Neural progenitor cell (in vitro differentiated cells): Measurements from ENCODE around the gene RAD51B.

Experiments used
- EZH2 ChIP-seq: fragments of 200-600 bp; sonication (generic); IDR thresholded peaks from 2 replicates; pipeline ENCODE4 v1.6.1; 2017; ENCODE audit warnings: antibody characterized with exemption, mild to moderate bottlenecking, moderate library complexity
- TF ChIP-seq, protein P1 (sequence below): fragments of 200-600 bp; sonication (generic); IDR thresholded peaks from 2 replicates; pipeline ENCODE4 v1.5.1; 2017; ENCODE audit warnings: antibody characterized with exemption, mild to moderate bottlenecking

DNA sequence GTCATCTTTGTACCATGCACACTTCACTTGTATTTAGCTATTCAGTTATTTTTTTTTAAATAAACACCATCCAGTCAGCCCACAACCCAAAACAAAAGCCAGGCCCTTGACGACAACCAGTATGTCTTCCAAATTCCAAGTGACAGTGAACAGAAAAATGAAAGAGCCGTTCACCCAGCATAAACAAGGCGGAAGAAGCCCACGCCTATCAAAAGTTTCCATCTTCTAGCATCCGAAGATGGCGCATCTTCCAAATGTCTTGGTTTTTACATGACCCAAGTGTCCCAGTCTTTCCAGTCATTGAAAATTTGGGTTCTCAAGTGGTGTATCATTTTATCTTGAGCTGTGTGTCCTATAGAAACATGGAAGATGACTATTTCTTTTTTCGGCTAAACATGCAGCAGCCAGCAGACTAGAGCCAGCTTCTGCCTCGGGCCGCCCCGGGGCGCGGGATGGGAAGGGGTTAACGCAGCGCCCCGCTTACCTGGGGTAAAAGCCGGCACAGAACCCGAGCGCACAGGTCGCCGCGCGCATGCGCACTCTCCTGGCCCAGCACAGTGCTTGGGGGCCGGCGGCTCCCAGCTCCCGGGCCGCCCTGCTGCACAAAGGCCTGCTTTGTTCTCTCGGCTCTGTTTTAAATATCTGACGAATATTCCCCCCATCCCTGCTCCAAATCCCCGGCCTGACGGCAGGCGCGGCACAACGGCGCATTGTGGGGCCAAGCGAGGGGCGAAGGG lies 808.5 kb downstream of the RAD51B start:
- TF ChIP-seq, protein P1, sequence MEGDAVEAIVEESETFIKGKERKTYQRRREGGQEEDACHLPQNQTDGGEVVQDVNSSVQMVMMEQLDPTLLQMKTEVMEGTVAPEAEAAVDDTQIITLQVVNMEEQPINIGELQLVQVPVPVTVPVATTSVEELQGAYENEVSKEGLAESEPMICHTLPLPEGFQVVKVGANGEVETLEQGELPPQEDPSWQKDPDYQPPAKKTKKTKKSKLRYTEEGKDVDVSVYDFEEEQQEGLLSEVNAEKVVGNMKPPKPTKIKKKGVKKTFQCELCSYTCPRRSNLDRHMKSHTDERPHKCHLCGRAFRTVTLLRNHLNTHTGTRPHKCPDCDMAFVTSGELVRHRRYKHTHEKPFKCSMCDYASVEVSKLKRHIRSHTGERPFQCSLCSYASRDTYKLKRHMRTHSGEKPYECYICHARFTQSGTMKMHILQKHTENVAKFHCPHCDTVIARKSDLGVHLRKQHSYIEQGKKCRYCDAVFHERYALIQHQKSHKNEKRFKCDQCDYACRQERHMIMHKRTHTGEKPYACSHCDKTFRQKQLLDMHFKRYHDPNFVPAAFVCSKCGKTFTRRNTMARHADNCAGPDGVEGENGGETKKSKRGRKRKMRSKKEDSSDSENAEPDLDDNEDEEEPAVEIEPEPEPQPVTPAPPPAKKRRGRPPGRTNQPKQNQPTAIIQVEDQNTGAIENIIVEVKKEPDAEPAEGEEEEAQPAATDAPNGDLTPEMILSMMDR: no peak
- no peak for TF ChIP-seq EZH2
